Lower leg skin (tissue), 4 donors: ENCODE data around the gene ABCB1. TPM values are rescaled to one million over a fixed set of nuclear protein-coding genes. Genes with fewer than 3 reads are reported as not detected.
"Not testable (repeated sequence)": the region's sequence is repeated elsewhere in the genome, so short reads cannot be mapped to it uniquely, and the experiment has no call there.

Experiments used
- DNase-seq, 2 donors: peaks; one replicate each; pipeline ENCODE4 v3.0.0-alpha.2; 2019; ENCODE audit warnings: low spot score in 2 of 2
- H3K4me3 ChIP-seq: fragments of 200-600 bp; sonication (generic); 2 replicates; pipeline ENCODE4 v1.5.1; 2017; ENCODE audit warnings: mild to moderate bottlenecking, low read depth; ENCODE audit not compliant: poor library complexity, severe bottlenecking
- CTCF ChIP-seq, 3 donors: fragments of 450-650 bp; IDR thresholded peaks; one replicate each; pipeline ENCODE4 v1.5.1; 2016; ENCODE audit warnings: antibody characterized with exemption in 3 of 3, mild to moderate bottlenecking in 3 of 3, moderate library complexity in 2 of 3
- POLR2A ChIP-seq, 2 donors: fragments of 450-650 bp; IDR thresholded peaks; one replicate each; pipeline ENCODE4 v1.6.1; 2016 to 2017; ENCODE audit warnings: antibody characterized with exemption in 2 of 2, mild to moderate bottlenecking in 1 of 2, moderate library complexity in 1 of 2
- WGBS, 2 donors: methylation state at CpG; one replicate each; pipeline ENCODE4 v1.1.5; 2018; 5-methylcytosine and 5-hydroxymethylcytosine counted together
- intact Hi-C: fragments of 100-400 bp; cut with DNase I; formaldehyde crosslinking; loops from one replicate; pipeline ENCODE4 v1.15.0; 2023; ENCODE audit warnings: low total_unique reads
- total RNA-seq, 4 donors: library from RNA; depleted of rRNA; stranded (reverse); fragments of >200 nt; gene quantifications; one replicate each; pipeline ENCODE4 v1.1.0, GENCODE V29; 2016

The ABCB1 gene
- total RNA-seq, 4 donors from 2014 or later, result 0.67 to 4.9 (median 2.5) TPM

GRCh38 chr7:87475359-87476178, 125.1 kb downstream of the ABCB1 start, which contains the start of gene ABCB4:
TSS of gene ABCB4 (minus strand) at chr7:87475680. CDS start at chr7:87475465, 215 bp downstream.
- no peak for DNase-seq
- intact Hi-C loops, result no loop called here
- H3K4me3 ChIP-seq, result peak within 1 kb of the TSS; percentile 22
- TF ChIP-seq CTCF (IDR thresholded peaks at IDR 0.05) (no peak), POLR2A (IDR thresholded peaks at IDR 0.05) (no peak)
- WGBS, 2 donors, result 6 to 15% methylated on average over 34 to 69 of the region's 80 CpGs

- no peak for TF ChIP-seq POLR2A (IDR thresholded peaks at IDR 0.05)
- no peak for TF ChIP-seq CTCF (IDR thresholded peaks at IDR 0.05)
- H3K4me3 ChIP-seq, result peak overlapping the region; percentile 22
- 8 to 16% methylated on average over 14 of the region's 14 CpGs for WGBS, 2 donors
- intact Hi-C loops, result no loop called here
- DNase-seq, result no peak
Measured at GRCh38 chr7:87474533-87475358, 125.9 kb downstream of the ABCB1 start.

GRCh38 chr7:87473986-87474385, 126.7 kb downstream of the ABCB1 start:
- intact Hi-C loops, result no loop called here

GRCh38 chr7:87473192-87473591, 127.5 kb downstream of the ABCB1 start:
- no peak overlapping the region for H3K4me3 ChIP-seq
- WGBS, 2 donors, result 77 to 89% methylated on average over 2 of the region's 2 CpGs
- DNase-seq, result no peak
- intact Hi-C loops, result no loop called here
- no peak for TF ChIP-seq POLR2A (IDR thresholded peaks at IDR 0.05)
- TF ChIP-seq CTCF (IDR thresholded peaks at IDR 0.05), result no peak

More at GRCh38 chr7:87473986-87474385, 126.7 kb downstream of the ABCB1 start:
- 24 to 25% methylated on average over 2 of the region's 2 CpGs for WGBS, 2 donors
- no peak for DNase-seq
- no peak overlapping the region for H3K4me3 ChIP-seq
- TF ChIP-seq CTCF (IDR thresholded peaks at IDR 0.05) (no peak), POLR2A (IDR thresholded peaks at IDR 0.05) (no peak)

- intact Hi-C loops, result no loop called here
- no peak for TF ChIP-seq CTCF (IDR thresholded peaks at IDR 0.05)
- TF ChIP-seq POLR2A (IDR thresholded peaks at IDR 0.05), result no peak
- DNase-seq, result no peak
- 57 to 59% methylated on average over 2 of the region's 2 CpGs for WGBS, 2 donors
- H3K4me3 ChIP-seq, result no peak overlapping the region
Measured at GRCh38 chr7:87471473-87471872, 129.2 kb downstream of the ABCB1 start.

GRCh38 chr7:87469204-87469603, 131.5 kb downstream of the ABCB1 start:
- intact Hi-C loops, DNase-seq, H3K4me3 ChIP-seq: not testable (repeated sequence)

GRCh38 chr7:87465534-87465880, 135.2 kb downstream of the ABCB1 start:
- DNase-seq, H3K4me3 ChIP-seq, intact Hi-C loops: not testable (repeated sequence)
- WGBS, 2 donors, result 83 to 90% methylated on average over 5 to 7 of the region's 7 CpGs

GRCh38 chr7:87464830-87465533, 135.7 kb downstream of the ABCB1 start:
- intact Hi-C loops, DNase-seq, H3K4me3 ChIP-seq: not testable (repeated sequence)
- 86 to 87% methylated on average over 16 of the region's 16 CpGs for WGBS, 2 donors
